GM23248 (cell line): ENCODE results near the gene PARD3B. TPM values are rescaled to one million over a fixed set of nuclear protein-coding genes. Genes with fewer than 3 reads are reported as not detected.

Source experiments
- DNase-seq: peaks from one replicate; pipeline ENCODE4 v3.0.0-alpha.2; 2015
- H2AFZ ChIP-seq: fragments of 200-600 bp; sonication (generic); 2 replicates; pipeline ENCODE4 v1.6.1; 2016; ENCODE audit warnings: antibody characterized with exemption
- H3F3A ChIP-seq: fragments of 200-600 bp; sonication (generic); 2 replicates; pipeline ENCODE4 v1.6.1; 2016; ENCODE audit warnings: mild to moderate bottlenecking, antibody characterized with exemption, mixed run types; ENCODE audit not compliant: insufficient read depth
- H3K27ac ChIP-seq: fragments of 200-600 bp; sonication (generic); 2 replicates; pipeline ENCODE4 v1.5.1; 2016; ENCODE audit warnings: mild to moderate bottlenecking
- H3K27me3 ChIP-seq: fragments of 200-600 bp; sonication (generic); replicated peaks from 2 replicates; pipeline ENCODE4 v1.6.1; 2016; ENCODE audit warnings: mild to moderate bottlenecking; ENCODE audit not compliant: insufficient read depth
- H3K36me3 ChIP-seq: fragments of 200-600 bp; sonication (generic); 2 replicates; pipeline ENCODE4 v1.6.1; 2016; ENCODE audit warnings: low read depth, mild to moderate bottlenecking
- H3K4me1 ChIP-seq: fragments of 200-600 bp; sonication (generic); 2 replicates; pipeline ENCODE4 v1.6.1; 2016; ENCODE audit warnings: mild to moderate bottlenecking; ENCODE audit not compliant: insufficient read depth
- H3K4me2 ChIP-seq: fragments of 200-600 bp; sonication (generic); one replicate; pipeline ENCODE4 v1.6.1; 2016; ENCODE audit warnings: mild to moderate bottlenecking; ENCODE audit not compliant: unreplicated experiment
- H3K4me3 ChIP-seq: fragments of 200-600 bp; sonication (generic); 2 replicates; pipeline ENCODE4 v1.5.1; 2016; ENCODE audit warnings: mild to moderate bottlenecking
- H3K79me2 ChIP-seq: fragments of 200-600 bp; sonication (generic); 2 replicates; pipeline ENCODE4 v1.6.1; 2016; ENCODE audit warnings: mild to moderate bottlenecking; ENCODE audit not compliant: insufficient read depth
- H3K9ac ChIP-seq: fragments of 200-600 bp; sonication (generic); 2 replicates; pipeline ENCODE4 v1.6.1; 2016; ENCODE audit warnings: mild to moderate bottlenecking
- H3K9me2 ChIP-seq: fragments of 200-600 bp; sonication (generic); 2 replicates; pipeline ENCODE4 v1.6.1; 2016; ENCODE audit warnings: mixed run types, mild to moderate bottlenecking, moderate library complexity; ENCODE audit not compliant: insufficient read depth
- H3K9me3 ChIP-seq: fragments of 200-600 bp; sonication (generic); one replicate; pipeline ENCODE4 v1.6.1; 2017; ENCODE audit warnings: low read depth
- H4K20me1 ChIP-seq: fragments of 200-600 bp; sonication (generic); 2 replicates; pipeline ENCODE4 v1.6.0; 2016; ENCODE audit not compliant: insufficient read depth
- EZH2 ChIP-seq: fragments of 200-600 bp; sonication (generic); IDR thresholded peaks from 2 replicates; pipeline ENCODE4 v1.6.1; 2018; ENCODE audit warnings: antibody characterized with exemption, mild to moderate bottlenecking; ENCODE audit not compliant: insufficient read depth, poor library complexity, severe bottlenecking
- EZH2phosphoT487 ChIP-seq: fragments of 200-600 bp; sonication (generic); IDR thresholded peaks from 2 replicates; pipeline ENCODE4 v1.6.1; 2018; ENCODE audit warnings: antibody characterized with exemption, moderate library complexity, mild to moderate bottlenecking, low read depth; ENCODE audit not compliant: insufficient read depth
- WGBS, 2 experiments: methylation state at CpG; one replicate each; pipeline ENCODE4 v1.1.6; 2015 to 2017; ENCODE audit warnings: low lambda C conversion rate in 2 of 2, low coverage in 1 of 2; ENCODE audit errors: missing lambda C conversion rate in 2 of 2; 5-methylcytosine and 5-hydroxymethylcytosine counted together
- in situ Hi-C: fragments of 300-500 bp; cut with MboI; formaldehyde crosslinking; loops from 2 replicates; pipeline ENCODE4 v1.15.0; 2020
- polyA plus RNA-seq: library from polyadenylated mRNA; unstranded; fragments of >200 nt; fragmentation: Nextera tagmentation; extraction: Ambion mirVana; gene quantifications from 2 replicates; pipeline ENCODE4 v1.2.1, GENCODE V29; 2016
- total RNA-seq: library from RNA; depleted of rRNA; stranded (reverse); fragments of >200 nt; shearing (Covaris generic); gene quantifications from 2 replicates; pipeline ENCODE4 v1.2.3, GENCODE V29; 2014

The PARD3B gene
- total and polyA plus RNA-seq, 2 experiments from 2014 or later = 2.5 to 6.9 TPM

DNA sequence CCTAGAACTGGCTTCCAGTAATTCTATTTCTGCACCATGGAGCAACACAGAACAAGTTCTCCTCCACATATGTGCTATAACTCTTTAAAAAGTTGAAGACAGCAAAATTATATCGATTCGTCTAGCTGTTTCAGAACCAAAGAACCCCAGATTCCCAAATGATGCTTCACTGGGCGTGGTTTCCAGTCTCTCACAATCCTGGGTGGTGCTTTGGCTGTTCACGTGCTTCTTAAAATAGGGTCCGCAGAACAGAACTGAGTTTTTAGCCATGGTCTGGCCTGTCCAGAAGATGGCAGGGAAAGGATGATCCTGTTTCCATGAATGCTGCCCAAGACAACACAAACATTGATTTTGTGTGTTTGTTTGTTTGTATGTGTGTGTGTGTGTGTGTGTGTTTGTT lies 37.6 kb upstream of the PARD3B start:
- no peaks in the 10 kb centered on the region for H4K20me1 ChIP-seq
- H3K4me1 ChIP-seq = peaks cover 27% of the 10 kb centered on the region
- no peaks in the 10 kb centered on the region for H3K27me3 ChIP-seq
- peak overlapping the region; percentile 78 for H2AFZ ChIP-seq
- no peaks in the 10 kb centered on the region for H3K9me3 ChIP-seq
- peak; percentile 49 for DNase-seq
- peaks cover 11% of the 10 kb centered on the region; the same call in 1 of the 2 replicates for H3F3A ChIP-seq
- no peak overlapping the region for H3K4me3 ChIP-seq
- in situ Hi-C loops = no loop called here
- 29 to 40% methylated on average over 5 of the region's 5 CpGs for WGBS, 2 experiments
- no peak overlapping the region for H3K27ac ChIP-seq
- H3K9me2 ChIP-seq = 0 out of 2 replicates have a peak, but pooled peaks cover 3% of the 10 kb centered on the region
- H3K36me3 ChIP-seq = no peaks in the 10 kb centered on the region
- H3K79me2 ChIP-seq = no peaks in the 10 kb centered on the region
- H3K9ac ChIP-seq = no peak overlapping the region
- TF ChIP-seq EZH2 (no peak), EZH2phosphoT487 (no peak)
- H3K4me2 ChIP-seq = peak overlapping the region; percentile 22

- no peaks in the 10 kb centered on the region for H3K27me3 ChIP-seq
- H3K4me3 ChIP-seq = no peak overlapping the region
- H3F3A ChIP-seq = no peaks in the 10 kb centered on the region
- no peak overlapping the region for H3K4me2 ChIP-seq
- H3K9ac ChIP-seq = no peak overlapping the region
- no peak overlapping the region for H2AFZ ChIP-seq
- H3K9me2 ChIP-seq = no peaks in the 10 kb centered on the region
- H3K9me3 ChIP-seq = no peaks in the 10 kb centered on the region
- peaks cover 16% of the 10 kb centered on the region for H3K4me1 ChIP-seq
- no peak overlapping the region for H3K27ac ChIP-seq
- no peaks in the 10 kb centered on the region for H4K20me1 ChIP-seq
- no peaks in the 10 kb centered on the region for H3K36me3 ChIP-seq
- DNase-seq = no peak
- H3K79me2 ChIP-seq = no peaks in the 10 kb centered on the region
- in situ Hi-C loops = no loop called here
- 86 to 90% methylated on average over 4 of the region's 4 CpGs for WGBS, 2 experiments
- TF ChIP-seq EZH2 (no peak), EZH2phosphoT487 (no peak)
Observed at GRCh38 chr2:204510709-204511420, 34.4 kb upstream of the PARD3B start.

DNA sequence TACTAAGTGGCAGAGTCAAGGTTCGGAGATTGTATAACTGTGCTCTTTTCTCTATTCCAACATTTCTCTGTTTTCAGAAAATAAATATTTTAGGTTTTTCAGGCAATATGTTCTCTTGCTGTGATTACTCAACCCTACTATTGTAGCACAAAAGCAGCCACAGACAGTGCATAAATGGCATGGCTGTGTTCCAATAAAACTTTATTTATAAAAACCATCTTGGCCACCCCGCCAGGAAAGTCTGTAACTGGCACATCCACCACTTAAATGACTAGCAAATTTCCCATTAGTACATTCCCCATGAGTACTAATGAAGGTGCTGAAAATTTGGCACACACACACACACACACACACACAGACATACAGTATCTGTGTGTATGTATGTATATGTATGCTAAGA lies 30.8 kb upstream of the PARD3B start:
- in situ Hi-C loops = no loop called here
- Histone ChIP-seq H4K20me1 (no peaks in the 10 kb centered on the region), H3F3A (no peaks in the 10 kb centered on the region), H3K79me2 (no peaks in the 10 kb centered on the region), H3K27ac (no peak overlapping the region), H3K27me3 (no peaks in the 10 kb centered on the region), H3K36me3 (no peaks in the 10 kb centered on the region), H3K9me2 (no peaks in the 10 kb centered on the region), H3K9me3 (no peaks in the 10 kb centered on the region), H3K4me2 (no peak overlapping the region), H3K9ac (no peak overlapping the region), H2AFZ (no peak overlapping the region), H3K4me3 (no peak overlapping the region), H3K4me1 (no peaks in the 10 kb centered on the region)
- TF ChIP-seq EZH2phosphoT487 (no peak), EZH2 (no peak)
- no peak for DNase-seq
- 75 to 89% methylated on average over 2 of the region's 2 CpGs for WGBS, 2 experiments

GRCh38 chr2:204515416-204515815 lies 29.9 kb upstream of the PARD3B start:
- H3F3A ChIP-seq = no peaks in the 10 kb centered on the region
- no peaks in the 10 kb centered on the region for H3K27me3 ChIP-seq
- no peaks in the 10 kb centered on the region for H4K20me1 ChIP-seq
- no peaks in the 10 kb centered on the region for H3K36me3 ChIP-seq
- no peaks in the 10 kb centered on the region for H3K4me1 ChIP-seq
- no peak overlapping the region for H3K27ac ChIP-seq
- H3K4me2 ChIP-seq = no peak overlapping the region
- DNase-seq = no peak
- H3K79me2 ChIP-seq = no peaks in the 10 kb centered on the region
- H2AFZ ChIP-seq = no peak overlapping the region
- in situ Hi-C loops = no loop called here
- no peak overlapping the region for H3K9ac ChIP-seq
- H3K9me2 ChIP-seq = no peaks in the 10 kb centered on the region
- TF ChIP-seq EZH2 = no peak
- TF ChIP-seq EZH2phosphoT487 = no peak
- H3K4me3 ChIP-seq = no peak overlapping the region
- WGBS, 2 experiments = 82 to 83% methylated on average over 3 of the region's 3 CpGs
- no peaks in the 10 kb centered on the region for H3K9me3 ChIP-seq

GRCh38 chr2:204517154-204517553 lies 28.1 kb upstream of the PARD3B start:
- no peaks in the 10 kb centered on the region for H3K9me2 ChIP-seq
- no peak overlapping the region for H3K4me2 ChIP-seq
- H3K4me1 ChIP-seq = no peaks in the 10 kb centered on the region
- H3K9me3 ChIP-seq = no peaks in the 10 kb centered on the region
- no peak for DNase-seq
- H2AFZ ChIP-seq = no peak overlapping the region
- in situ Hi-C loops = no loop called here
- TF ChIP-seq EZH2 (no peak), EZH2phosphoT487 (no peak)
- no peak overlapping the region for H3K4me3 ChIP-seq
- no peaks in the 10 kb centered on the region for H3K36me3 ChIP-seq
- H3K27me3 ChIP-seq = no peaks in the 10 kb centered on the region
- H3K9ac ChIP-seq = no peak overlapping the region
- no peaks in the 10 kb centered on the region for H4K20me1 ChIP-seq
- H3K27ac ChIP-seq = no peak overlapping the region
- 79 to 87% methylated on average over 5 of the region's 5 CpGs for WGBS, 2 experiments
- no peaks in the 10 kb centered on the region for H3F3A ChIP-seq
- no peaks in the 10 kb centered on the region for H3K79me2 ChIP-seq
